ENCODE measurements around the gene GLTP. TPM values are rescaled to one million over a fixed set of nuclear protein-coding genes. Genes with fewer than 3 reads are reported as not detected.

GLTP gene
- total RNA-seq, 4 donors from 2014 or later = 18.3 to 34.0 (median 22.4) TPM

DNA sequence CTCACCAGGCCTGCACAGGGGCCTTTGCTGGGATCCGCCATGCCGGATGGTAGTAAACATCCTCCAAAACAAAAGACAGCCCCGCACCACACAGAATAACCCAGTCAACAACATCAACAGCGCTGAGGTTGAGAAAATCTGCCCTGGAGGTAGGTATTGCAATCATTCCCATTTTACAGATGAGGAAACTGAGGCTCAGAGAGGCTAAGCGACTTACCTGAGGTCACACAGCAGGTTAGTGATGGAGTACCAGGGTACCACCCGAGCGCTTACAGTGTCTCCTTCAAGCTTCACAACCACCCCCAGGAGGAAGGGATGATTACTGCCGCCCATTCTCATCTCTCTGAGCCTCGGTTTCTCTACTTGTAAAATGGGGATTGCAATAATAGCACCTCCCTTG is 62.1 kb downstream of the GLTP start:
- H3K4me1 ChIP-seq = peaks cover 0 to 6% of the 10 kb centered on the region in 2 donors

DNA sequence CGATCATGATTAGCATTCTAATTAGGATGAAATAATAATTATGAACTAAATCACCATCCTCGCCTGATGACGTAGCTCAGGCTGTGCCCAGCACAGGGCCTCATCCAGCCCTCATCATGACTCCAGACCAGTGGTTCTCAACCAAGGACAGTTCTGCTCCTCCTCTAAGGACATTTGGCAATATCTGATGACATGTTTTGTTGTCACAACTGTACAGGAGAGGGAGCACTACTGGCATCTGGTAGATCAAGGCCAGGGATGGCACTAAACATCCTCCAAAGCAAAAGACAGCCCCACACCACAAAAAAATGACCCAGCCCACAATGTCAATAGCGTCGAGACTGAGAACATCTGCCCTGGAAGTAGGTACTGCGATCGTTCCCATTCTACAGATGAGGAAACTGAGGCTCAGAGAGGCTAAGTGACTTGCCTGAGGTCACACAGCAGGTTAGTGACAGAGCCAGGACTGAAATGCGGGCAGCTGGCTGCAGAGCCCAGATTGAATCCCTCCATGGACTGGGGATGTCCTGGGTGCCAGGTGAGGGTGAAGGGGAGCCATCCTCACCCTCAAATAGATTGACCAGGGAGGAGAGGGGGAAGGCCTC is 62.6 kb downstream of the GLTP start:
- no peaks in the 10 kb centered on the region for H3K9me3 ChIP-seq
- H3K27ac ChIP-seq = no peak overlapping the region
- H3K36me3 ChIP-seq = no peaks in the 10 kb centered on the region
- H3K4me1 ChIP-seq = peaks cover 0 to 2% of the 10 kb centered on the region in 2 donors
- in situ Hi-C loops (cut with MboI; ENCODE audit: low sequenced_read_pairs in 4 of 4) (no loop called here), intact Hi-C loops (cut with DNase I; ENCODE audit: low total_unique reads) (no loop called here)
- TF ChIP-seq POLR2A (IDR thresholded peaks at IDR 0.05) = no peak
- TF ChIP-seq, protein P1, sequence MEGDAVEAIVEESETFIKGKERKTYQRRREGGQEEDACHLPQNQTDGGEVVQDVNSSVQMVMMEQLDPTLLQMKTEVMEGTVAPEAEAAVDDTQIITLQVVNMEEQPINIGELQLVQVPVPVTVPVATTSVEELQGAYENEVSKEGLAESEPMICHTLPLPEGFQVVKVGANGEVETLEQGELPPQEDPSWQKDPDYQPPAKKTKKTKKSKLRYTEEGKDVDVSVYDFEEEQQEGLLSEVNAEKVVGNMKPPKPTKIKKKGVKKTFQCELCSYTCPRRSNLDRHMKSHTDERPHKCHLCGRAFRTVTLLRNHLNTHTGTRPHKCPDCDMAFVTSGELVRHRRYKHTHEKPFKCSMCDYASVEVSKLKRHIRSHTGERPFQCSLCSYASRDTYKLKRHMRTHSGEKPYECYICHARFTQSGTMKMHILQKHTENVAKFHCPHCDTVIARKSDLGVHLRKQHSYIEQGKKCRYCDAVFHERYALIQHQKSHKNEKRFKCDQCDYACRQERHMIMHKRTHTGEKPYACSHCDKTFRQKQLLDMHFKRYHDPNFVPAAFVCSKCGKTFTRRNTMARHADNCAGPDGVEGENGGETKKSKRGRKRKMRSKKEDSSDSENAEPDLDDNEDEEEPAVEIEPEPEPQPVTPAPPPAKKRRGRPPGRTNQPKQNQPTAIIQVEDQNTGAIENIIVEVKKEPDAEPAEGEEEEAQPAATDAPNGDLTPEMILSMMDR (IDR thresholded peaks at IDR 0.05 in 4 of 5, conservative IDR thresholded peaks at IDR 0.05 in 1 of 5) = no peak
- no peak for ATAC-seq
- H3K4me3 ChIP-seq = no peak overlapping the region
- peaks cover 0 to 6% (median 0%) of the 10 kb centered on the region in 3 donors for H3K27me3 ChIP-seq
- DNase-seq = no peak

More for the DNA sequence above, 62.1 kb downstream of the GLTP start:
- H3K4me3 ChIP-seq = no peak overlapping the region
- DNase-seq (no peak), ATAC-seq (no peak)
- H3K36me3 ChIP-seq = no peaks in the 10 kb centered on the region
- H3K9me3 ChIP-seq = no peaks in the 10 kb centered on the region
- in situ Hi-C loops (cut with MboI; ENCODE audit: low sequenced_read_pairs in 4 of 4) = no loop called here
- TF ChIP-seq, protein P1 (IDR thresholded peaks at IDR 0.05 in 4 of 5, conservative IDR thresholded peaks at IDR 0.05 in 1 of 5) = no peak
- TF ChIP-seq POLR2A (IDR thresholded peaks at IDR 0.05) = no peak
- intact Hi-C loops (cut with DNase I; ENCODE audit: low total_unique reads) = no loop called here
- no peak overlapping the region for H3K27ac ChIP-seq
- H3K27me3 ChIP-seq = peaks cover 0 to 6% (median 0%) of the 10 kb centered on the region in 3 donors

DNA sequence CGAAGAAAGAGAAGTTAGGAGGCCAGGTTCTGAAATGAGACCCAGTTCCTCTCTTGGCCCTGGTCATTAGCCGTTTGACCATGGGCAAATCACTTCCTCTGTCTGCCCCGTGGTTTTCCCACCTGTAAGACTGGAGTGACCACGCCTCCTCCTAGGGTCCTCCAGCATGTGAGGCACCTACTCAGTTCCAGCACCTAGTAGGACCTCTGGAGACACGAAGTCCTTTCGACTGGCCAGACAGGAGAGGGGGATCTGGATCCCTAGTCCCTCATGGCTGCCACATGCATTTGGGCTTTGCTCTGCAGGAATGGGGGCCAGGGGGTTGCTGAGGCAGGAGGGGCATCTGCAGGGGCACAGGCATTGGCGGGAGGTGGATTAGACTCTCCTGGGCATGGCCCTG is 63.5 kb downstream of the GLTP start:
- no peak overlapping the region for H3K4me3 ChIP-seq
- H3K27me3 ChIP-seq = peaks cover 0 to 6% (median 0%) of the 10 kb centered on the region in 3 donors
- no peak overlapping the region for H3K27ac ChIP-seq
- no peak for ATAC-seq
- H3K4me1 ChIP-seq = no peaks in the 10 kb centered on the region
- DNase-seq = no peak
- in situ Hi-C loops (cut with MboI; ENCODE audit: low sequenced_read_pairs in 4 of 4) = no loop called here
- no peaks in the 10 kb centered on the region for H3K36me3 ChIP-seq
- intact Hi-C loops (cut with DNase I; ENCODE audit: low total_unique reads) = no loop called here
- TF ChIP-seq, protein P1 (IDR thresholded peaks at IDR 0.05 in 4 of 5, conservative IDR thresholded peaks at IDR 0.05 in 1 of 5) = no peak
- TF ChIP-seq POLR2A (IDR thresholded peaks at IDR 0.05) = no peak
- no peaks in the 10 kb centered on the region for H3K9me3 ChIP-seq

DNA sequence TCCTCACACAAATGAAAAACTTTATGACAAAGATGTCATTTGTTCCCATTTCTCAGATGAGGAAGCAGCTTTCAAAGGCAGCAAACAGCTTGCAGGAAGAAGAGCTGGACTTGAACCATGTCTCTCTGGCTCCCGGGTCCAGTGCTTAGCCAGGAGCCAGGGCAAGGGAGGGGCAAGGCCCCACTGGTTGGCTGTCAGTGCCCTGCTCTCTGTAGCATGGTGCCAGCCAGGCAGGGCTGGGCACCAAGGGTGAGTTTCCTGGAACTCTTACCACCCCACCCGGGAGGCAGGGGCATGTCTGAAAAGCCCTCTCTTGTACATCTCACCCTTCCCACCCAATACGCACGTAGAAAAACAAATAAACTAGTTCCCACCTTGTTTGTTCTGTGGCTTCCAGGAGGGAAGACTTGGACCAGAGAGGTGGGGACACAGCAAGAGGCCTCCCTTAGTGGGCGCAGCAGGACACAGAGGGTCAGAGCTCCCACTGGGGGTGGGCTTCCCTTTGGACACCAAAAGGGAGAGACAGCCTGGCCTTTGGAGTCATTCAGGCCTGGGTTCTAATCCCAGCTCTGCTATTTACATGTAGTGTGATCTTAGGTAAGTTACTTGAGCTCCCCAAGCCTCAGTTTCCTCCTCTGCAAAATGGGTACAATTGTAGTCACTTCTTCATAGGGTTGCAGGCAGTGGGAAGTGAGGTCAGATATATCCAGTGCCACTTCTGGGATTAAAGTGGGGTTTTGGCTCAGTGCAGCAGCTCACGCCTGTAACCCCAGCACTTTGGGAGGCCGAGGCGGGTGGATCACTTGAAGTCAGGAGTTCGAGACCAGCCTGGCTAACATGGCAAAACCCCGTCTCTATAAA is 64.4 kb downstream of the GLTP start:
- in situ Hi-C loops (cut with MboI; ENCODE audit: low sequenced_read_pairs in 4 of 4) = no loop called here
- TF ChIP-seq, protein P1 (IDR thresholded peaks at IDR 0.05 in 4 of 5, conservative IDR thresholded peaks at IDR 0.05 in 1 of 5) = no peak
- no peak for TF ChIP-seq POLR2A (IDR thresholded peaks at IDR 0.05)

More for the DNA sequence above, 64.4 kb downstream of the GLTP start:
- no peaks in the 10 kb centered on the region for H3K4me1 ChIP-seq
- H3K36me3 ChIP-seq = no peaks in the 10 kb centered on the region
- H3K4me3 ChIP-seq = no peak overlapping the region
- no peak for ATAC-seq
- no peak for DNase-seq
- H3K9me3 ChIP-seq = no peaks in the 10 kb centered on the region
- intact Hi-C loops (cut with DNase I; ENCODE audit: low total_unique reads) = no loop called here
- H3K27ac ChIP-seq = no peak overlapping the region
- H3K27me3 ChIP-seq = peaks cover 0 to 6% (median 0%) of the 10 kb centered on the region in 3 donors
